HepG2 (cell line): ENCODE results near the gene ARPC1A. TPM values are rescaled to one million over a fixed set of nuclear protein-coding genes. Genes with fewer than 3 reads are reported as not detected.

Experiments used
- ATAC-seq: fragments of 200-7000 bp; cut with Tn5 transposase; 3 replicates; pipeline ENCODE4 v1.9.1; 2020; ENCODE audit warnings: mild to moderate bottlenecking, moderate library complexity
- BruUV-seq: library from RNA; stranded (reverse); fragments of 400-500 nt; replicated peaks from 2 replicates; lab custom pipeline; 2021; lab: Mats Ljungman, UMichigan
- CTCF ChIA-PET: fragments of 300-600 bp; formaldehyde crosslinking; extraction: SDS; loops from one replicate; lab custom pipeline; 2021; ENCODE audit warnings: low total read pairs, inconsistent platforms, low intra/inter-chr PET ratio; lab: Yijun Ruan, JAX
- POLR2A ChIA-PET: fragments of 350-600 bp; sonication (Branson Sonifier 250); formaldehyde crosslinking; loops from one replicate; lab custom pipeline; 2020; ENCODE audit warnings: antibody characterized with exemption, inconsistent platforms; lab: Yijun Ruan, JAX
- DNase-seq: peaks from one replicate; pipeline ENCODE4 v3.0.0-alpha.2; 2015; ENCODE audit warnings: low spot score
- FAIRE-seq: peaks from 3 replicates; lab custom pipeline; 2011; peaks lifted over from hg19 to GRCh38; lab: Jason Lieb, UNC
- H2AFZ ChIP-seq: one replicate; pipeline ENCODE4 v1.6.1; 2011; ENCODE audit warnings: low read length, inconsistent platforms
- H3K27ac ChIP-seq: fragments of 300-600 bp; 3 replicates; pipeline ENCODE4 v1.8.0; 2011; ENCODE audit warnings: mixed run types, mild to moderate bottlenecking, mixed read lengths, low read length, inconsistent platforms; ENCODE audit not compliant: insufficient read depth; ENCODE audit errors: extremely low read length
- H3K27me3 ChIP-seq, 2 experiments: fragments of 200-600 bp in 1 of 2; 2 replicates in 1 of 2; 3 replicates in 1 of 2; pipeline versions ENCODE4 v1.6.0 to v1.8.0; 2011; ENCODE audit warnings: low read length in 2 of 2, mild to moderate bottlenecking in 2 of 2, moderate library complexity in 2 of 2, inconsistent platforms in 1 of 2; ENCODE audit not compliant: insufficient read depth in 2 of 2, control insufficient read depth in 1 of 2
- H3K36me3 ChIP-seq, 2 experiments: fragments of 200-600 bp in 1 of 2; replicated peaks in 1 of 2; 2 replicates in 1 of 2; 3 replicates in 1 of 2; pipeline versions ENCODE4 v1.5.1 to v1.8.0; 2011; ENCODE audit warnings: low read length in 2 of 2, inconsistent platforms in 1 of 2; ENCODE audit not compliant: insufficient read depth in 2 of 2, control insufficient read depth in 1 of 2
- H3K4me1 ChIP-seq: 2 replicates; pipeline ENCODE4 v1.5.1; 2012; ENCODE audit warnings: low read length, inconsistent platforms; ENCODE audit not compliant: insufficient read depth
- H3K4me2 ChIP-seq: 2 replicates; pipeline ENCODE4 v1.6.0; 2011; ENCODE audit warnings: low read depth, low read length, inconsistent platforms
- H3K4me3 ChIP-seq, 3 experiments: fragments of 200-600 bp in 1 of 3; sonication (generic), shearing (Covaris generic) in 1 of 3; replicated peaks in 1 of 3; 2 replicates each; pipeline ENCODE4 v1.5.1; 2011 to 2016; ENCODE audit warnings: low read length in 3 of 3, inconsistent platforms in 2 of 3, low read depth in 2 of 3, mild to moderate bottlenecking in 2 of 3, control low read depth in 1 of 3, mixed read lengths in 1 of 3; ENCODE audit not compliant: insufficient read depth in 1 of 3
- H3K79me2 ChIP-seq: one replicate; pipeline ENCODE4 v1.6.1; 2011; ENCODE audit warnings: low read length, inconsistent platforms; ENCODE audit not compliant: insufficient read depth
- H3K9ac ChIP-seq: 2 replicates; pipeline ENCODE4 v1.6.0; 2011; ENCODE audit warnings: mild to moderate bottlenecking, low read depth, low read length, inconsistent platforms; ENCODE audit not compliant: insufficient read depth
- H3K9me3 ChIP-seq: 2 replicates; pipeline ENCODE4 v1.5.1; 2012; ENCODE audit warnings: mild to moderate bottlenecking, low read length
- H4K20me1 ChIP-seq: 2 replicates; pipeline ENCODE4 v1.6.0; 2011; ENCODE audit warnings: inconsistent platforms, mild to moderate bottlenecking, low read length, moderate library complexity; ENCODE audit not compliant: insufficient read depth
- GTF2F1 ChIP-seq: fragments of 150-350 bp; IDR thresholded peaks from 2 replicates; pipeline ENCODE4 v1.6.1; 2014; ENCODE audit warnings: low read length
- HHEX ChIP-seq: IDR thresholded peaks from 2 replicates; pipeline ENCODE4 v1.6.1; 2016; ENCODE audit warnings: control low read depth
- HMG20B ChIP-seq: conservative IDR thresholded peaks from 2 replicates; pipeline ENCODE4 v1.6.1; 2016; ENCODE audit warnings: missing genetic modification reagents, missing compliant biosample characterization
- MBNL3 ChIP-seq: fragments of 250-450 bp; sonication (Bioruptor Pico); conservative IDR thresholded peaks from 2 replicates; pipeline ENCODE4 v1.8.0; 2022; ENCODE audit warnings: mild to moderate bottlenecking, inconsistent platforms
- PAF1 ChIP-seq: IDR thresholded peaks from 2 replicates; pipeline ENCODE4 v1.6.1; 2016; ENCODE audit warnings: missing genetic modification reagents, missing compliant biosample characterization
- POLR2A ChIP-seq, 2 experiments: IDR thresholded peaks; 2 replicates each; pipeline ENCODE4 v1.6.1; 2011; ENCODE audit warnings: low read depth in 2 of 2, low read length in 2 of 2, mild to moderate bottlenecking in 1 of 2, moderate library complexity in 1 of 2; ENCODE audit not compliant: insufficient read depth in 1 of 2
- POLR2G ChIP-seq: fragments of 200-400 bp; formaldehyde crosslinking; IDR thresholded peaks from 2 replicates; pipeline ENCODE4 v1.6.1; 2018; ENCODE audit warnings: mild to moderate bottlenecking, low read depth, low read length, moderate library complexity
- RARA ChIP-seq: IDR thresholded peaks from 2 replicates; pipeline ENCODE4 v1.6.1; 2016; ENCODE audit warnings: missing genetic modification reagents, missing compliant biosample characterization
- REXO4 ChIP-seq: sonication (generic); formaldehyde crosslinking; IDR thresholded peaks from 2 replicates; pipeline ENCODE4 v1.8.0; 2022; ENCODE audit warnings: missing genetic modification reagents, mild to moderate bottlenecking, borderline replicate concordance
- RNF2 ChIP-seq: fragments of 450-650 bp; conservative IDR thresholded peaks from 2 replicates; pipeline ENCODE4 v1.6.1; 2016; ENCODE audit warnings: low read depth
- ZEB1 ChIP-seq: IDR thresholded peaks from 2 replicates; pipeline ENCODE4 v1.6.1; 2012; ENCODE audit warnings: mild to moderate bottlenecking, low read depth, inconsistent platforms; ENCODE audit not compliant: insufficient replicate concordance
- ZFP41 ChIP-seq: sonication (generic); formaldehyde crosslinking; IDR thresholded peaks from 2 replicates; pipeline ENCODE4 v1.4.0; 2020; ENCODE audit warnings: mild to moderate bottlenecking, missing genetic modification reagents, borderline replicate concordance
- ZNF839 ChIP-seq: sonication (generic); formaldehyde crosslinking; IDR thresholded peaks from 2 replicates; pipeline ENCODE4 v1.4.0; 2020; ENCODE audit warnings: missing genetic modification reagents, mild to moderate bottlenecking, borderline replicate concordance
- ZNF878 ChIP-seq: sonication (generic); formaldehyde crosslinking; IDR thresholded peaks from 2 replicates; pipeline ENCODE4 v1.8.1; 2023; ENCODE audit warnings: mild to moderate bottlenecking, missing genetic modification reagents, moderate library complexity
- WGBS: methylation state at CpG from one replicate; pipeline ENCODE4 v1.1.6; 2017; ENCODE audit warnings: low lambda C conversion rate; 5-methylcytosine and 5-hydroxymethylcytosine counted together
- in situ Hi-C: cut with HindIII; loops from 2 replicates; pipeline ENCODE4 v1.10.0; 2017; ENCODE audit warnings: low pct_unique_long_range_greater_than_20kb; ENCODE audit not compliant: extremely low pct_ligation_motif_present
- intact Hi-C: fragments of 100-400 bp; cut with micrococcal nuclease; formaldehyde crosslinking; loops from one replicate; pipeline ENCODE4 v1.10.0; 2022; ENCODE audit not compliant: unreplicated experiment
- polyA plus RNA-seq, 8 experiments: library from polyadenylated mRNA; depleted of rRNA in 3 of 8; stranded (reverse) in 7 of 8; unstranded in 1 of 8; fragments of >200 nt; fragmentation: Illumina TruSeq in 4 of 8; extraction: Trizol in 4 of 8; gene quantifications; 2 replicates each; pipeline versions ENCODE4 v1.2.1 to v1.2.3, GENCODE V29; 2011 to 2016; ENCODE audit warnings: low read depth in 4 of 8, missing spikeins in 1 of 8, mixed read lengths in 1 of 8; ENCODE audit not compliant: insufficient read depth in 1 of 8
- total RNA-seq, 5 experiments: library from RNA; depleted of rRNA; stranded (reverse); fragments of >200 nt; fragmentation: Illumina TruSeq; extraction: Trizol; gene quantifications; 2 replicates each; pipeline ENCODE4 v1.2.3, GENCODE V29; 2016; ENCODE audit warnings: low read depth in 1 of 5
- TF ChIP-seq, protein P1 (sequence below): sonication (generic); formaldehyde crosslinking; IDR thresholded peaks from 2 replicates; pipeline ENCODE4 v1.4.0; 2020; ENCODE audit warnings: missing genetic modification reagents, borderline replicate concordance
- TF ChIP-seq, protein P2 (sequence below): sonication (generic); formaldehyde crosslinking; conservative IDR thresholded peaks from 2 replicates; pipeline ENCODE4 v1.8.0; 2022; ENCODE audit warnings: low read depth, missing genetic modification reagents
- TF ChIP-seq, protein P3 (sequence below): sonication (generic); formaldehyde crosslinking; IDR thresholded peaks from 2 replicates; pipeline ENCODE4 v1.5.0; 2020; ENCODE audit warnings: mild to moderate bottlenecking, missing genetic modification reagents

Gene ARPC1A
- total and polyA plus RNA-seq, 2 of the 13 experiments (the other 11 are each of a cell fraction or from before 2014, with no cell fraction given), result 44.3 to 88.5 TPM

DNA sequence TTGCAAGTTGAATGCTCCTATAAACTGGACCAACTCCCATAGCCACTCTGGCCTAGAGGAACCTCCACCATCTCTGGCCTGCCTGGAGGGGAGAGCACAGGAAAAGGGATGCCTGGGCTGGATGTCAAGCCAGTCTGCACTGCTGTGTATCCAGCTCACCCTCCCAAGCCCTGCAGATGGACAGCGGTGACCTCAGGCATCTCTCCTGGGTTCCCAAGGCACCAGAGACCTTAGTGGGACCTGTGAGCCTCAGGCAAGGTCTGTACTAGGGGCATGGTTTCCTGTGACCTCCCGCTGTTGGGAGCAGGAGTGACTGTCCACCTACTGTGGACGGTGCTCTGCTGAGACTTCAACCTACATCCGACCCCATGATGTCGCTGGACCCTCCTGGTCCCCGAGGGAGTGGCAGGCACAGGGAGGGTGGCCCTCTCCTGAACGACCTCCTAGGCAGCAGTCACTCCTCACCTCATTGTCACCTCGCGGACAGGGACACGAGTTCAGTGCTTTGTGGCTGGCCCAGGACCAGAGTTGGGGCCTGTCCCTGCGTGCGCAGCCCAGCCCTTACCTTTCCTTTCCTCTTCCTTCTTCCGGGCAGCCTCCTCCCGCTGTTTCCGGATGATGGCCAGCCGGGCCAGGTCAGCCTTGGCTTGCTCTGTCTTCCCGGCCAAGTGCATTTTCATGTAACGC lies 71.7 kb downstream of the ARPC1A start (continued):
- TF ChIP-seq, protein P1, sequence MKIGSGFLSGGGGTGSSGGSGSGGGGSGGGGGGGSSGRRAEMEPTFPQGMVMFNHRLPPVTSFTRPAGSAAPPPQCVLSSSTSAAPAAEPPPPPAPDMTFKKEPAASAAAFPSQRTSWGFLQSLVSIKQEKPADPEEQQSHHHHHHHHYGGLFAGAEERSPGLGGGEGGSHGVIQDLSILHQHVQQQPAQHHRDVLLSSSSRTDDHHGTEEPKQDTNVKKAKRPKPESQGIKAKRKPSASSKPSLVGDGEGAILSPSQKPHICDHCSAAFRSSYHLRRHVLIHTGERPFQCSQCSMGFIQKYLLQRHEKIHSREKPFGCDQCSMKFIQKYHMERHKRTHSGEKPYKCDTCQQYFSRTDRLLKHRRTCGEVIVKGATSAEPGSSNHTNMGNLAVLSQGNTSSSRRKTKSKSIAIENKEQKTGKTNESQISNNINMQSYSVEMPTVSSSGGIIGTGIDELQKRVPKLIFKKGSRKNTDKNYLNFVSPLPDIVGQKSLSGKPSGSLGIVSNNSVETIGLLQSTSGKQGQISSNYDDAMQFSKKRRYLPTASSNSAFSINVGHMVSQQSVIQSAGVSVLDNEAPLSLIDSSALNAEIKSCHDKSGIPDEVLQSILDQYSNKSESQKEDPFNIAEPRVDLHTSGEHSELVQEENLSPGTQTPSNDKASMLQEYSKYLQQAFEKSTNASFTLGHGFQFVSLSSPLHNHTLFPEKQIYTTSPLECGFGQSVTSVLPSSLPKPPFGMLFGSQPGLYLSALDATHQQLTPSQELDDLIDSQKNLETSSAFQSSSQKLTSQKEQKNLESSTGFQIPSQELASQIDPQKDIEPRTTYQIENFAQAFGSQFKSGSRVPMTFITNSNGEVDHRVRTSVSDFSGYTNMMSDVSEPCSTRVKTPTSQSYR (CRISPR knock-in tag), result no peak
- peak; percentile 14 to 48; a peak in 1 of 4 replicates for TF ChIP-seq POLR2A (IDR thresholded peaks at IDR 0.05; ENCODE audit: insufficient read depth in 1 of 2, low read depth in 2 of 2, low read length in 2 of 2)
- TF ChIP-seq ZNF878 (CRISPR knock-in tag), result no peak
- no peak for TF ChIP-seq REXO4 (CRISPR knock-in tag)

DNA sequence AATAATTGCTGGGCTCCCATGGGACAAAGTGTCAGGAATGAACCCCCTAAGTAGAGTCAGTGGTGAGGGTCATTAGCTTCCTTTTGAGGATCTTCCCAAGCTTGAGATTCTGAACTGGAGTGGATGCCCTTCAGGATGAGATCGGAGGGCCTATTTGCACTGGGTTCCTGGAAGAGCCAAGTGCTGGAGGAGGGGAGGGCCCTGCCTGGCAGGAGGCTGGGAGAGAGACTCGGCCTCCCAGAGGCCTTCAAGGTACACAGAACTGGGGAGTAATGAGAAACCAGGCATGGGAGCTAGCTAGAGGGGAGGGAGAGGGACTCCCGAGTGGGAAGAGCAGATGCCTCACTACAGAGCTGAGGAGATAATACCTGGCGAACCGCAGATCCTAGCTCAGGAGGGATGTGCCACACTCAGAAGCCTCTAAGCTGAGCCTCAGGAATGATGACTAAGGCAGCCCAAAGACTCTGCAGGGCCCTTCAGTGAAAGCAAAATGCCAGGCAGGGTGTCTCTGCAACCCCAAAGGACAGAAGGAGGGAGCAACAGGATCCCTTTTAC lies 73.3 kb downstream of the ARPC1A start:
- Histone ChIP-seq H3K27me3 (no peaks in the 10 kb centered on the region), H3K4me2 (no peak overlapping the region), H3K9ac (no peak overlapping the region), H3K4me1 (no peaks in the 10 kb centered on the region), H3K27ac (no peak overlapping the region), H3K9me3 (no peaks in the 10 kb centered on the region), H3K36me3 (peaks cover 39 to 86% of the 10 kb centered on the region in 2 experiments), H4K20me1 (no peaks in the 10 kb centered on the region), H2AFZ (no peak overlapping the region), H3K79me2 (peaks cover 2% of the 10 kb centered on the region), H3K4me3 (no peak overlapping the region)
- intact Hi-C loops (no loop called here), in situ Hi-C loops (no loop called here)
- DNase-seq, result no peak
- no TSS peak for BruUV-seq
- POLR2A ChIA-PET, result interaction anchor here (1.6 to 1.7 kb wide), 2 partner anchors 10 to 18 kb away, joined by 4 to 5 read pairs; partner anchors contain the start of genes BUD31 and PDAP1
- no peak for ATAC-seq
- FAIRE-seq, result no peak
- WGBS, result 98% methylated on average over 5 of the region's 5 CpGs
- CTCF ChIA-PET, result no interaction called here
- TF ChIP-seq, protein P2, sequence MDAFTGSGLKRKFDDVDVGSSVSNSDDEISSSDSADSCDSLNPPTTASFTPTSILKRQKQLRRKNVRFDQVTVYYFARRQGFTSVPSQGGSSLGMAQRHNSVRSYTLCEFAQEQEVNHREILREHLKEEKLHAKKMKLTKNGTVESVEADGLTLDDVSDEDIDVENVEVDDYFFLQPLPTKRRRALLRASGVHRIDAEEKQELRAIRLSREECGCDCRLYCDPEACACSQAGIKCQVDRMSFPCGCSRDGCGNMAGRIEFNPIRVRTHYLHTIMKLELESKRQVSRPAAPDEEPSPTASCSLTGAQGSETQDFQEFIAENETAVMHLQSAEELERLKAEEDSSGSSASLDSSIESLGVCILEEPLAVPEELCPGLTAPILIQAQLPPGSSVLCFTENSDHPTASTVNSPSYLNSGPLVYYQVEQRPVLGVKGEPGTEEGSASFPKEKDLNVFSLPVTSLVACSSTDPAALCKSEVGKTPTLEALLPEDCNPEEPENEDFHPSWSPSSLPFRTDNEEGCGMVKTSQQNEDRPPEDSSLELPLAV, result no peak
- TF ChIP-seq GTF2F1 (no peak), HMG20B (CRISPR knock-in tag) (no peak), POLR2A (IDR thresholded peaks at IDR 0.05; ENCODE audit: insufficient read depth in 1 of 2, low read depth in 2 of 2, low read length in 2 of 2) (peak in 1 of 2 experiments; percentile 4; a peak in 1 of 4 replicates), RNF2 (no peak), HHEX (no peak), PAF1 (0 out of 2 replicates have a peak, but pooled peaks have one; percentile 6), ZEB1 (no peak), ZFP41 (CRISPR knock-in tag) (no peak), MBNL3 (CRISPR knock-in tag) (no peak), POLR2G (peak; percentile 47), RARA (CRISPR knock-in tag) (no peak), ZNF839 (CRISPR knock-in tag) (no peak)
- TF ChIP-seq, protein P3, sequence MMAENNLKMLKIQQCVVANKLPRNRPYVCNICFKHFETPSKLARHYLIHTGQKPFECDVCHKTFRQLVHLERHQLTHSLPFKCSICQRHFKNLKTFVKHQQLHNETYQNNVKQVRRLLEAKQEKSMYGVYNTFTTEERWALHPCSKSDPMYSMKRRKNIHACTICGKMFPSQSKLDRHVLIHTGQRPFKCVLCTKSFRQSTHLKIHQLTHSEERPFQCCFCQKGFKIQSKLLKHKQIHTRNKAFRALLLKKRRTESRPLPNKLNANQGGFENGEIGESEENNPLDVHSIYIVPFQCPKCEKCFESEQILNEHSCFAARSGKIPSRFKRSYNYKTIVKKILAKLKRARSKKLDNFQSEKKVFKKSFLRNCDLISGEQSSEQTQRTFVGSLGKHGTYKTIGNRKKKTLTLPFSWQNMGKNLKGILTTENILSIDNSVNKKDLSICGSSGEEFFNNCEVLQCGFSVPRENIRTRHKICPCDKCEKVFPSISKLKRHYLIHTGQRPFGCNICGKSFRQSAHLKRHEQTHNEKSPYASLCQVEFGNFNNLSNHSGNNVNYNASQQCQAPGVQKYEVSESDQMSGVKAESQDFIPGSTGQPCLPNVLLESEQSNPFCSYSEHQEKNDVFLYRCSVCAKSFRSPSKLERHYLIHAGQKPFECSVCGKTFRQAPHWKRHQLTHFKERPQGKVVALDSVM, result no peak
